HG02759 (cell line): ENCODE measurements around the gene PRR5L.
"Not testable (repeated sequence)": the region's sequence is repeated elsewhere in the genome, so short reads cannot be mapped to it uniquely, and the experiment has no call there.

Experiments used
- ATAC-seq: cut with Tn5 transposase; IDR thresholded peaks from one replicate; pipeline ENCODE4 v1.9.1; 2021; ENCODE audit warnings: mild to moderate bottlenecking, moderate library complexity; ENCODE audit not compliant: unreplicated experiment

The PRR5L gene

GRCh38 chr11:36325403-36325802, 29.3 kb downstream of the PRR5L start:
- ATAC-seq = not testable (repeated sequence)

GRCh38 chr11:36326524-36327419, 30.7 kb downstream of the PRR5L start:
- peak; percentile 75 for ATAC-seq

GRCh38 chr11:36328966-36329673, 33.0 kb downstream of the PRR5L start:
- no peak for ATAC-seq

- no peak for ATAC-seq
Measured at GRCh38 chr11:36330411-36330810, 34.3 kb downstream of the PRR5L start.

DNA sequence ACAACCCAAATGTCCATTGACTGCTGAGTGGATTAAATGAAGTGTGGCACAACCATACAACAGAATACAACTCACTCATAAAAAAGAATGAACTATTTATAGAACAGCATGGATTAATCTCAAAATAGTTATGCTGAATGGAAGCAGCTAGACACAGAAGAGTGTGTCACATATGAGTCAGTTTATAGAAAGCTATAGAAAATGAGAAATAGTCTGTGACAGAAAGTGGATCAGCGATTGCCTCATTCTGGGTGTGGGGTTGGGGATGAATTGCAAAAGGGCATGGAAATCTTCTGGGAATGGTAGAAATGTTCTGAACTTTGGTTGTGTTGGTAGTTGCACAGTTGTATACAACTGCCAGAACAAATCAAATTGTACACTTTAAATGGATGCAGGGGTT, 37.4 kb downstream of the PRR5L start:
- ATAC-seq = no peak

DNA sequence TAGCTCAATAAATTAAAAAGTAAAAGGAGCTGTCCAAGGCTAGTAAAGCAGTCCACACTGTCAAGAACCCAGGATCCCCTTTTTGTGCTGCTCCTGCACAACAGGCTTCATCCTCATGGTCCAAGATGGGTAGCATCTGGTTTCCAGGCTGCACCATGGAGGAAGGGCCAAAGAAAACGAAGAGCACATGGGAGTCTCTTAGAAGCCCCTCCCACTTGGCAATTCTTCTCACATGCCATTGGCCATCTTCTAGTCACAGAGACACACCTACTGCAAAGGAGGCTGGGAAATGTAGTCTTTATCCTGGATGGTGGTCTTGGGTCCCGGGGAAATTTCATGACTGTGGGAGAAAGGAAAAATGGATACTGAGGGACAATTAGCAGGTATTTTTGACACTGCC, 37.8 kb downstream of the PRR5L start:
- ATAC-seq = peak; percentile 61

GRCh38 chr11:36339888-36340287, 43.8 kb downstream of the PRR5L start:
- ATAC-seq = no peak

DNA sequence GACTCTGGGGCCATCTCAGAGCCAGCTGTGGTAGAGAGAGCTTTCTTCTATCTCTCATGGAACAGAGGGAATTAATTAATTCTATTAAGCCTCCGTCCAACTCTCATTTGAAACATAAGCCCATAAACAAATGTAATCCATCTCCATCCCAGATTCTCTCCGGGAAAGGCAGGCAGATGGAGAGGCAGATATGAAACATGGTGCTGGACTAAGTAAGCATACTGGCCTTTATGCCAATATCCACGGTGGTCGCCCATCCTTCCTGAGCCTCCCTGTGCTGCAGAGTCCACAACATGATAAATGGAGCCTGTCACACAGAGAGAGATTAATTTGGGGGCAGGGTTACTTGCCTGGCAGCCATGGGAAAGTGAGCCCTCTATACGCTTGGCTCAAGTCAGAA, 44.8 kb downstream of the PRR5L start:
- ATAC-seq = no peak

DNA sequence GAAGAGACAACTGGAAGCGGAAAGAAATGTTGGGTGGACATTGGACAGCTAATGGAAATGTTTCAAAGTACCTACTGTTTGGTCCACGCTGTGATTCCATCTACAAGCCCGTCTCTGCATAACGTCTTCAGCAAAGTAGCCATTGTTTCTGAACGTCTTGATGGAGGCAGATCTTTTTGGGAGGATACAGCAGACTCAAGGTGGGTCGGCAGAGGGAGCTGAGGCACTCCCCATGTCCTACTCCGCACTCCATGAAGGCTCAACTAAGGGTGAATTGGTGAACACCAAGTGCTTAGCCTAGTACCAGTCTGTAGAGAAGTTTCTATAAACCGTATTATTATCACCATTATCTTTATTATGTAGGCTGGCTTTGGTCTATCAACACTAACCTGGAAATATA, 45.8 kb downstream of the PRR5L start:
- ATAC-seq = no peak

DNA sequence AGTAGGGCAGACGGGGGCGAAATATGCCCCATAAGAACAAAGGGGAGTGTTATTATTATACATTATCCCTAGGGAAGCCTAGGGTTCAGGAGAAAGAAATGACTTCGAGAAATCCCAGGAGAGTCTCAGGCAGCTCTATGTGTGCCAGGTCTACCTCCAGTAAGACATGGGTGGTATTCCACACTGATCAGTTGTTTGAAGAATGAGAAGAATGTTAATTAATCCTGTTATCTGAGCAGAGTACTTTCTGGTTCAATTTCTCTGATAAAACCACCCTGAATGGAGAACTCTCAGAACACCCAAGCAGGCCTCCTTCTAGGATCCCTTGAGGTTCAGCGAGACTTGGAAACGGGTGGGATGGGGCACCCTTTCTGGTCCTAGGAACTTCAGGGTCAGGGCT, 46.2 kb downstream of the PRR5L start:
- no peak for ATAC-seq

DNA sequence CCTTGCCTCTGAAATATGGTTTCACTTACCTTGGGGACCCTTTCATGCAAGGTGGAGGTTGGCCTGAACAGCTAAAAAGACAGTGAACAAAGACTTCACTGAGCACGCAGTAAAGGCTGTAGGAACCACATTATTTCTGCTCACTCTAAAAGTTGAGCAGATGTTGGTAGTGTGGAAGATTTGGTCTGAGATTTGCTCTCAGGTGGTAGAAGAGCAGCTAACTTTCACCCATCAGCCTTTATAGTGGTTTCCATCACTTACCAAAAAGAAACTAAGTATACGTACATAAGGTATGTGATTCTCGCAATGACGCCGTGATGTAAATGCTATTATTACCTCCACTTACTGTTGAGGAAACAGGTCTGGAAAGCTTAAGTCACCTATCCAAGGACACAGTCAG, 47.3 kb downstream of the PRR5L start:
- no peak for ATAC-seq

DNA sequence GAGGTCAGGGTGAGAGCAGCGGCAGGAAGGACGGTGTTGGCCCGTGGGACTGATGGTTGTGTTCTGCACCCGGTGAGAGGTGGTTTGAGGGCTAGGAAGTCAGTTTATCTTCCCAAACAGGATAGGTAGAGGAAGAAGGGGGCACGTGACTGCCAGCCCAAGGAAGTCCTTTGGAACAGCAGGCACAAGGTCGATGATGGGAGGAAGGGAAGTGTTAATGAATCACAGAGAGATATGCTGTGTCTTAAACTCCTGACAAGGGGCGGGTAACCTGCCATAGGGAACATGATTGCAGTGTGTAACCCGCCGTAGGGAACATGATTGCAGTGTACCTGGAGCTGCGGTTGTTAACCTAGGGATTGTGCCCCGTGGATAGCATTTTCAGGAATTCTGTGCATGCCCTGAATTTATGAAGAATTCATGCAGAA, 49.0 kb downstream of the PRR5L start:
- no peak for ATAC-seq

- no peak for ATAC-seq
Measured at GRCh38 chr11:36345535-36346141, 49.5 kb downstream of the PRR5L start.

- ATAC-seq = no peak
Measured at GRCh38 chr11:36346562-36347383, 50.7 kb downstream of the PRR5L start.

- ATAC-seq = no peak
Measured at GRCh38 chr11:36347384-36347906, 51.4 kb downstream of the PRR5L start.

DNA sequence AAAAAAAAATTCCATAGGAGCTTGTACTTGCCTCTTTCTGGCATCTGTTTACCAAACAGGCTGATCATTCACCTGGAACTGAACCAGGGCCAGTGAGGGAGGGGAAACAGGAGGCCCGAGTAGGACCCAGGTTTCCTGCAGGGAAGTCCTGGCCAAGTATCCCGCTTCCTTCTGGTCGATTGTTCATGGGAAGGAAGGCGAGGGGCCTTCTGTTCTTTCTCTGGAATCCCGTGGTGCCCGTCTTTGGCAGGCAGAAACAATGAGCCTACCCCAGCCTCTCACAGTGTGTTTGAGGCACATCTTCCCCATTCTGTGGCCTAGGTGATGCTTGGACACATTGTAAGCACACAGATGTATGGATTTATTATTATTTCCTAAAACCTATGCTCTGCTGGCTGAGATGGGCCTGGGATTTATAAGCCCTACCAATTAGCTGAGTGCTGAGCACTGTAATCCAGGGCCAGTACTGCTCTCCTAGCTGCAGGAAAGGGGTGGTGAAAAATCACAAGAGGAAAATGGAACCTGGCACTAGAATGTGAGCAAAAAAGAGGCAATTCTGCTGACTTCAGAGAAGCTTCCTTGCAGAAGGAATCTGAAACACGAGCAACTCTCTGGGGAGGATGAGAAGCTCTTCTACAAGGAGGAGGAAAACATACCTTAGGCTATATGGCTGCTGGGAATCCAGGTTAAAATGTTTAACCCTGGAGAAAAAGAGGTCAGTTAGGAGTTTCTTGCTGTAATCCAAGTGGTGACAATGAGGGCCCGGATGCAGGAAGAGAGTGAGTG, 53.5 kb downstream of the PRR5L start:
- ATAC-seq = no peak

- no peak for ATAC-seq
Measured at GRCh38 chr11:36350137-36350513, 54.0 kb downstream of the PRR5L start.

GRCh38 chr11:36352922-36353321, 56.8 kb downstream of the PRR5L start:
- no peak for ATAC-seq

- peak; percentile 76 for ATAC-seq
Measured at GRCh38 chr11:36354221-36355003, 58.3 kb downstream of the PRR5L start.
